SK-N-SH (cell line): ENCODE results near the gene PGLYRP4. TPM values are rescaled to one million over a fixed set of nuclear protein-coding genes. Genes with fewer than 3 reads are reported as not detected.
A peak's percentile ranks its signal among the peaks of the same experiment; 100 is the strongest.

Source experiments
- CTCF ChIA-PET: fragments of 300-600, 350-600 bp; formaldehyde crosslinking; extraction: SDS; loops from one replicate; lab custom pipeline; 2021; lab: Yijun Ruan, JAX
- POLR2A ChIA-PET: fragments of 350-600 bp; sonication (Branson Sonifier 250); formaldehyde crosslinking; extraction: SDS; loops from one replicate; lab custom pipeline; 2020; ENCODE audit warnings: antibody characterized with exemption, inconsistent platforms; lab: Yijun Ruan, JAX
- DNase-seq: peaks from one replicate; pipeline ENCODE4 v3.0.0; 2012
- H2AFZ ChIP-seq: fragments of 200-600 bp; sonication (generic); 2 replicates; pipeline ENCODE4 v1.8.1; 2016; ENCODE audit warnings: antibody characterized with exemption, mild to moderate bottlenecking, low read depth
- H3F3A ChIP-seq: fragments of 200-600 bp; sonication (generic); replicated peaks from 2 replicates; pipeline ENCODE3; 2016; ENCODE audit warnings: antibody characterized with exemption, mild to moderate bottlenecking; ENCODE audit not compliant: insufficient read depth
- H3K27ac ChIP-seq, 2 experiments: fragments of 200-500 bp in 1 of 2; fragments of 200-600 bp in 1 of 2; sonication (Bioruptor generic) in 1 of 2; sonication (generic), shearing (Covaris generic) in 1 of 2; 2 replicates each; pipeline versions ENCODE4 v1.5.1 to v1.6.1; 2014 to 2016; ENCODE audit warnings: low read depth in 2 of 2, inconsistent platforms in 1 of 2, low read length in 1 of 2, mild to moderate bottlenecking in 1 of 2, mixed read lengths in 1 of 2
- H3K27me3 ChIP-seq: fragments of 200-600 bp; sonication (generic), shearing (Covaris generic); 2 replicates; pipeline ENCODE4 v1.6.1; 2016; ENCODE audit warnings: mixed run types; ENCODE audit not compliant: insufficient read depth
- H3K36me3 ChIP-seq, 2 experiments: fragments of 200-500 bp in 1 of 2; fragments of 200-600 bp in 1 of 2; sonication (Bioruptor generic) in 1 of 2; sonication (generic) in 1 of 2; replicated peaks in 1 of 2; 2 replicates each; pipeline versions ENCODE3 to v1.5.1; 2014 to 2016; ENCODE audit warnings: low read length in 1 of 2, mild to moderate bottlenecking in 1 of 2; ENCODE audit not compliant: insufficient read depth in 2 of 2, control insufficient read depth in 1 of 2
- H3K4me1 ChIP-seq, 2 experiments: fragments of 200-500 bp in 1 of 2; fragments of 200-600 bp in 1 of 2; sonication (Bioruptor generic) in 1 of 2; sonication (generic), shearing (Covaris generic) in 1 of 2; 2 replicates each; pipeline versions ENCODE4 v1.5.1 to v1.6.1; 2014 to 2016; ENCODE audit warnings: low read depth in 1 of 2, low read length in 1 of 2, mixed run types in 1 of 2; ENCODE audit not compliant: insufficient read depth in 2 of 2, control insufficient read depth in 1 of 2
- H3K4me2 ChIP-seq: fragments of 200-600 bp; sonication (generic), shearing (Covaris generic); 2 replicates; pipeline ENCODE4 v1.6.1; 2017; ENCODE audit warnings: mixed run types
- H3K4me3 ChIP-seq, 2 experiments: fragments of 200-500 bp in 1 of 2; fragments of 200-600 bp in 1 of 2; sonication (Bioruptor generic) in 1 of 2; sonication (generic), shearing (Covaris generic) in 1 of 2; 2 replicates each; pipeline versions ENCODE4 v1.5.1 to v1.8.1; 2014 to 2016; ENCODE audit warnings: low read depth in 2 of 2, inconsistent platforms in 1 of 2, low read length in 1 of 2, mild to moderate bottlenecking in 1 of 2, mixed read lengths in 1 of 2, moderate library complexity in 1 of 2
- H3K79me2 ChIP-seq: fragments of 200-600 bp; sonication (generic); 2 replicates; pipeline ENCODE4 v1.8.1; 2017; ENCODE audit warnings: mild to moderate bottlenecking; ENCODE audit not compliant: insufficient read depth
- H3K9ac ChIP-seq: fragments of 200-600 bp; sonication (generic); 2 replicates; pipeline ENCODE4 v1.6.1; 2017; ENCODE audit warnings: mixed run types
- H3K9me2 ChIP-seq: fragments of 200-600 bp; sonication (generic); 2 replicates; pipeline ENCODE4 v1.6.1; 2017; ENCODE audit warnings: mixed run types
- H3K9me3 ChIP-seq: fragments of 200-600 bp; sonication (generic); 2 replicates; pipeline ENCODE4 v1.6.1; 2017; ENCODE audit warnings: mixed run types, mild to moderate bottlenecking, moderate library complexity
- H4K20me1 ChIP-seq: fragments of 200-600 bp; sonication (generic); 2 replicates; pipeline ENCODE4 v1.6.1; 2017; ENCODE audit warnings: mild to moderate bottlenecking, mixed run types; ENCODE audit not compliant: insufficient read depth
- CTCF ChIP-seq: fragments of 200-600 bp; sonication (generic); IDR thresholded peaks from 2 replicates; pipeline ENCODE4 v1.6.1; 2017; ENCODE audit warnings: antibody characterized with exemption, mild to moderate bottlenecking, moderate library complexity
- ELF1 ChIP-seq: IDR thresholded peaks from 2 replicates; pipeline ENCODE4 v1.4.0; 2012
- EP300 ChIP-seq, 2 experiments: IDR thresholded peaks; 2 replicates each; pipeline versions ENCODE4 v1.4.0 to v1.6.1; 2012; ENCODE audit warnings: borderline replicate concordance in 1 of 2, low read depth in 1 of 2, low read length in 1 of 2
- EZH2phosphoT487 ChIP-seq: fragments of 200-600 bp; sonication (generic); IDR thresholded peaks from 2 replicates; pipeline ENCODE4 v1.6.1; 2017; ENCODE audit warnings: low read depth, mixed run types, mild to moderate bottlenecking, antibody characterized with exemption, moderate library complexity, borderline replicate concordance
- FOXJ3 ChIP-seq: sonication (generic); formaldehyde crosslinking; IDR thresholded peaks from 2 replicates; pipeline ENCODE4 v1.5.1; 2020; ENCODE audit warnings: mild to moderate bottlenecking, missing genetic modification reagents
- JUND ChIP-seq: IDR thresholded peaks from 2 replicates; pipeline ENCODE4 v1.4.0; 2012
- MAX ChIP-seq: IDR thresholded peaks from 2 replicates; pipeline ENCODE4 v1.4.0; 2012; ENCODE audit warnings: low read depth
- NFIC ChIP-seq: IDR thresholded peaks from 2 replicates; pipeline ENCODE4 v1.4.0; 2012; ENCODE audit warnings: borderline replicate concordance
- RAD21 ChIP-seq: IDR thresholded peaks from 2 replicates; pipeline ENCODE4 v1.6.1; 2012; ENCODE audit warnings: mild to moderate bottlenecking, low read length
- REST ChIP-seq: IDR thresholded peaks from 2 replicates; pipeline ENCODE4 v1.6.1; 2012; ENCODE audit warnings: mild to moderate bottlenecking, low read depth, low read length, moderate library complexity
- RFX5 ChIP-seq: IDR thresholded peaks from 2 replicates; pipeline ENCODE4 v1.6.1; 2012; ENCODE audit warnings: mild to moderate bottlenecking, improper control_type of control experiment, low read length
- TEAD4 ChIP-seq: IDR thresholded peaks from 2 replicates; pipeline ENCODE4 v1.4.0; 2012; ENCODE audit warnings: mild to moderate bottlenecking, borderline replicate concordance; ENCODE audit not compliant: insufficient read depth
- WGBS: methylation state at CpG from one replicate; pipeline ENCODE4 v1.1.6; 2017; ENCODE audit warnings: low lambda C conversion rate; 5-methylcytosine and 5-hydroxymethylcytosine counted together
- polyA plus RNA-seq, 3 experiments: library from polyadenylated mRNA; depleted of rRNA; stranded (reverse); fragments of >200 nt; gene quantifications; 2 replicates each; pipeline ENCODE4 v1.2.3, GENCODE V29; 2012
- small RNA-seq, 7 experiments: library from RNA; depleted of rRNA; stranded (forward); fragments of <200 nt; gene quantifications; one replicate each; pipeline ENCODE3, GENCODE V24; 2012

PGLYRP4 gene
- polyA plus RNA-seq, 1 of the 3 experiments (the other 2 are of a cell fraction) = not detected

GRCh38 chr1:153291514-153291913 is 57.1 kb downstream of the PGLYRP4 start (continued):
- TF ChIP-seq NFIC = no peak

- CTCF ChIA-PET = interaction anchor here (0.9 to 1.3 kb wide), 10 partner anchors 10 to 206 kb away, joined by 3 to 5 read pairs (median 3); no protein-coding TSS in a partner anchor
- Histone ChIP-seq H3K36me3 (no peaks in the 10 kb centered on the region), H3K27ac (no peak overlapping the region)
Measured at GRCh38 chr1:153288634-153289275, 59.9 kb downstream of the PGLYRP4 start.

More at GRCh38 chr1:153288634-153289275, 59.9 kb downstream of the PGLYRP4 start:
- H3K27me3 ChIP-seq = peaks cover 15% of the 10 kb centered on the region
- no peak overlapping the region for H3K9ac ChIP-seq
- POLR2A ChIA-PET = no interaction called here
- H3K79me2 ChIP-seq = no peaks in the 10 kb centered on the region
- H3F3A ChIP-seq = no peaks in the 10 kb centered on the region
- H3K9me2 ChIP-seq = no peaks in the 10 kb centered on the region
- no peak overlapping the region for H2AFZ ChIP-seq
- TF ChIP-seq JUND = no peak
- no peak for TF ChIP-seq EZH2phosphoT487
- no peak for TF ChIP-seq EP300 (IDR thresholded peaks at IDR 0.05; ENCODE audit: borderline replicate concordance in 1 of 2, low read depth in 1 of 2, low read length in 1 of 2)
- no peak for TF ChIP-seq REST
- peak; percentile 48 for TF ChIP-seq CTCF
- no peak for TF ChIP-seq ELF1
- 0 out of 2 replicates have a peak, but pooled peaks have one; percentile 16 for TF ChIP-seq RAD21
- no peak for TF ChIP-seq FOXJ3 (CRISPR knock-in tag)
- TF ChIP-seq RFX5 = no peak
- TF ChIP-seq MAX = no peak
- no peak for TF ChIP-seq TEAD4
- H3K4me1 ChIP-seq = no peaks in the 10 kb centered on the region
- no peaks in the 10 kb centered on the region for H4K20me1 ChIP-seq
- 7% methylated on average over 10 of the region's 11 CpGs for WGBS
- no peaks in the 10 kb centered on the region for H3K9me3 ChIP-seq
- peak; percentile 50 for DNase-seq
- no peak overlapping the region for H3K4me3 ChIP-seq
- no peak overlapping the region for H3K4me2 ChIP-seq

Small RNA genes within 50 kb of the gene (small RNA-seq; reads per million reads assigned to genes)
- gene RNU6-160P (0 reads per million in 7 experiments), gene S100A15A (0 reads per million in 7 experiments)

Other genes with a start within 250 kb of the PGLYRP4 start
- gene SPRR2F, start 235.3 kb downstream of the PGLYRP4 start, polyA plus RNA-seq (2012; rRNA removed) = not detected in 2 replicates
- not detected in 2 replicates for gene SPRR2G, start 198.0 kb downstream of the PGLYRP4 start, polyA plus RNA-seq (2012; rRNA removed)
- not detected in 2 replicates for gene LELP1, start 145.4 kb downstream of the PGLYRP4 start, polyA plus RNA-seq (2012; rRNA removed)
- gene PRR9, start 131.3 kb downstream of the PGLYRP4 start, polyA plus RNA-seq (2012; rRNA removed) = not detected in 2 replicates
- not detected in 2 replicates for gene LORICRIN, start 89.2 kb downstream of the PGLYRP4 start, polyA plus RNA-seq (2012; rRNA removed)
- gene PGLYRP3, start 35.9 kb downstream of the PGLYRP4 start, polyA plus RNA-seq (2012; rRNA removed) = not detected in 2 replicates
- not detected in 2 replicates for gene S100A9, start 9.0 kb upstream of the PGLYRP4 start, polyA plus RNA-seq (2012; rRNA removed)
- gene S100A12, start 26.8 kb upstream of the PGLYRP4 start, polyA plus RNA-seq (2012; rRNA removed) = not detected in 2 replicates
- gene S100A8, start 42.2 kb upstream of the PGLYRP4 start, polyA plus RNA-seq (2012; rRNA removed) = not detected in 2 replicates
- gene S100A7A, start 67.7 kb upstream of the PGLYRP4 start, polyA plus RNA-seq (2012; rRNA removed) = not detected in 2 replicates
- gene S100A7, start 111.8 kb upstream of the PGLYRP4 start, polyA plus RNA-seq (2012; rRNA removed) = not detected in 2 replicates
- gene S100A6, start 187.2 kb upstream of the PGLYRP4 start, polyA plus RNA-seq (2012; rRNA removed) = 844 and 895 TPM in 2 replicates
- 0.15 TPM in 1 of 2 replicates, not detected in the other for gene S100A5, start 192.1 kb upstream of the PGLYRP4 start, polyA plus RNA-seq (2012; rRNA removed)
- gene S100A4, start 197.0 kb upstream of the PGLYRP4 start, polyA plus RNA-seq (2012; rRNA removed) = 24.6 and 25.4 TPM in 2 replicates
- gene S100A3, start 200.4 kb upstream of the PGLYRP4 start, polyA plus RNA-seq (2012; rRNA removed) = 11.8 and 13.1 TPM in 2 replicates
- gene S100A2, start 217.0 kb upstream of the PGLYRP4 start, polyA plus RNA-seq (2012; rRNA removed) = 27.3 and 31.4 TPM in 2 replicates